ENCODE measurements around the gene HBP1.

DNA sequence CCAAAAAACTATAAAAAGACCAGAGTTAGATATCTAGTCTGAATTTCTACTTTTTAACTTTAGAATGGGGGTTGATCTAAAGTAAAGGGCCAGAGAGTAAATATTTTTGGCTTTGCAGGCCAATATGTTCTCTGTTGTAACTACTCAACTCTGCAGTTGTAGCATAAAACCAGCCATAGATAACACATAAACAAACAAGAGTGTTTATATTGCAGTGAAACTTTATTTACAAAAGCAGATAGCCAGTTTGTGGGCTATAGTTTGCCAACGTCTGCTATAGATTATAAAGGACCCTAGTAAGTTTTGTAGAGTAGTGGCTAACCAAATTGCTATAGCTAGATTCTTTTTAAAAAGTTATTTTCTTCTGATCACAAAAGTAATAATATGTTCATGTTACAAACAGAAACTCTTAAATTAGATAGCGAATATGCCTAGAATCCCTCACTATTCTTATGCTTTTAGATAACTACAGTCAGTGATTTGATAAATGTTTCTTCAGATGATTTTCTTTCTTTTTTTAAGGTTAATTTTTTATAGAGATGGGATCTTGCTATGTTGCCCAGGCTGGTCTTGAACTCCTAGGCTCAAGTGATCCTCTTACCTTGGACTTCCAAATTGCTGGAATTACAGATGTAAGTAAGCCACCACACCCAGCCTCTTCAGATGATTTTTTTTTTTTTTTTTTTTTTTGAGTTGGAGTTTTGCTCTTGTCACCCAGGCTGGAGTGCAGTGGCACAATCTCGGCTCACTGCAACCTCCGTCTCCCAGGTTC, 23.6 kb upstream of the HBP1 start:
- TF ChIP-seq, protein P1, sequence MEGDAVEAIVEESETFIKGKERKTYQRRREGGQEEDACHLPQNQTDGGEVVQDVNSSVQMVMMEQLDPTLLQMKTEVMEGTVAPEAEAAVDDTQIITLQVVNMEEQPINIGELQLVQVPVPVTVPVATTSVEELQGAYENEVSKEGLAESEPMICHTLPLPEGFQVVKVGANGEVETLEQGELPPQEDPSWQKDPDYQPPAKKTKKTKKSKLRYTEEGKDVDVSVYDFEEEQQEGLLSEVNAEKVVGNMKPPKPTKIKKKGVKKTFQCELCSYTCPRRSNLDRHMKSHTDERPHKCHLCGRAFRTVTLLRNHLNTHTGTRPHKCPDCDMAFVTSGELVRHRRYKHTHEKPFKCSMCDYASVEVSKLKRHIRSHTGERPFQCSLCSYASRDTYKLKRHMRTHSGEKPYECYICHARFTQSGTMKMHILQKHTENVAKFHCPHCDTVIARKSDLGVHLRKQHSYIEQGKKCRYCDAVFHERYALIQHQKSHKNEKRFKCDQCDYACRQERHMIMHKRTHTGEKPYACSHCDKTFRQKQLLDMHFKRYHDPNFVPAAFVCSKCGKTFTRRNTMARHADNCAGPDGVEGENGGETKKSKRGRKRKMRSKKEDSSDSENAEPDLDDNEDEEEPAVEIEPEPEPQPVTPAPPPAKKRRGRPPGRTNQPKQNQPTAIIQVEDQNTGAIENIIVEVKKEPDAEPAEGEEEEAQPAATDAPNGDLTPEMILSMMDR (IDR thresholded peaks at IDR 0.05): no peak
- TF ChIP-seq POLR2A (IDR thresholded peaks at IDR 0.05): no peak

All from body of pancreas (tissue), 4 donors.